Tibial nerve (tissue), 4 donors: ENCODE measurements around the gene RAB10. TPM values are rescaled to one million over a fixed set of nuclear protein-coding genes. Genes with fewer than 3 reads are reported as not detected.

Source experiments
- DNase-seq, 2 donors: peaks; one replicate each; pipeline ENCODE4 v3.0.0-alpha.2; 2019; ENCODE audit warnings: low spot score in 2 of 2
- H3K27ac ChIP-seq, 4 donors: fragments of 200-600 bp; sonication (generic) in 3 of 4; one replicate each; pipeline ENCODE4 v1.5.1; 2017 to 2019; ENCODE audit warnings: mild to moderate bottlenecking in 1 of 4
- H3K27me3 ChIP-seq, 2 donors: fragments of 200-600 bp; sonication (generic) in 1 of 2; one replicate each; pipeline versions ENCODE4 v1.5.1 to v1.6.0; 2017 to 2019
- H3K36me3 ChIP-seq, 3 donors: fragments of 200-600 bp; sonication (generic); one replicate each; pipeline ENCODE4 v1.5.1; 2018 to 2019
- H3K4me1 ChIP-seq, 4 donors: fragments of 200-600 bp; sonication (generic) in 3 of 4; one replicate each; pipeline ENCODE4 v1.5.1; 2017 to 2019
- H3K4me3 ChIP-seq, 4 donors: fragments of 200-600 bp; sonication (generic) in 3 of 4; one replicate each; pipeline ENCODE4 v1.5.1; 2017 to 2019; ENCODE audit warnings: mild to moderate bottlenecking in 1 of 4, moderate library complexity in 1 of 4
- H3K9me3 ChIP-seq, 4 donors: fragments of 200-600 bp; sonication (generic) in 3 of 4; one replicate each; pipeline ENCODE4 v1.5.1; 2017 to 2019
- CTCF ChIP-seq, 5 experiments: fragments of 200-600 bp in 3 of 5; fragments of 450-650 bp in 2 of 5; sonication (generic) in 3 of 5; IDR thresholded peaks; one replicate each; pipeline ENCODE4 v1.5.1; 2016 to 2019; ENCODE audit warnings: antibody characterized with exemption in 5 of 5, mild to moderate bottlenecking in 3 of 5, moderate library complexity in 2 of 5
- EP300 ChIP-seq, 2 donors: sonication (generic); formaldehyde crosslinking; IDR thresholded peaks; one replicate each; pipeline ENCODE4 v1.6.1; 2017; ENCODE audit warnings: antibody characterized with exemption in 2 of 2, mild to moderate bottlenecking in 1 of 2
- POLR2A ChIP-seq, 2 donors: fragments of 450-650 bp; IDR thresholded peaks; one replicate each; pipeline ENCODE4 v1.6.1; 2017; ENCODE audit warnings: antibody characterized with exemption in 2 of 2, mild to moderate bottlenecking in 2 of 2, moderate library complexity in 2 of 2
- WGBS, 2 donors: methylation state at CpG; one replicate each; pipeline ENCODE4 v1.1.5; 2018; 5-methylcytosine and 5-hydroxymethylcytosine counted together
- total RNA-seq, 4 donors: library from RNA; depleted of rRNA; stranded (reverse); fragments of >200 nt; gene quantifications; one replicate each; pipeline ENCODE4 v1.1.0, GENCODE V29; 2016

RAB10 gene
- total RNA-seq, 4 donors from 2014 or later = 133 to 196 (median 155) TPM

DNA sequence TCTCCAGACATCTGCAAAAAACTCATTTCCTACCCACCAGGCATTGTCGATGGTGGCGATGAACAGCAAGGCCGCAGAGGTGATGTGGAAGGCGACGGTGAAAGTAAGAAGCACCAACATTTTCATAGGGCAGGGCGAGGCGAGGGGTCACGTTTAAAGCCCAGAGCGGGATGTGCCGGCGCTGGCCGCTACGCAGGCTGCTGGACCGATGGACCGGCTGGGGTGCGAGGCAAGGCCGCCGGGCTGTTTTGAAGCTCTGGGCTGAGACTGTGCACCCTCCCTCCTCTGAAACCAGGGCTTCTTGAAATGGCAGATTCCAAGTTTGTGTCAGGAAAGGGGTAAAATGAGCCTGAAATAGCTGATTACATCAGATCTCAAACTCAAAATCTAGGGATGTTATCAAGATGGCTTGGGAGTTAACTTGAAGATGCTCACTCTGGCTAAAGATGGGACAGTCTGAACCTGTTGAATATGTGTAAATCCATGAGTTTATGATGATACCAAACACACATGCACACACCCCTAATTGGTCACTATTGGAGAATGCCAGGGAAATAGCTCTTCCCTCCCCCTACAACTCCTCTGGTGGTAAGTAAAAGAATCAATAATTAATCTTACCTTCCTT is 107.4 kb downstream of the RAB10 start:
- 90 to 92% methylated on average over 18 of the region's 18 CpGs for WGBS, 2 donors

GRCh38 chr2:26144031-26144430 is 110.1 kb downstream of the RAB10 start:
- DNase-seq = no peak
- Histone ChIP-seq H3K27me3 (no peaks in the 10 kb centered on the region), H3K4me1 (no peaks in the 10 kb centered on the region), H3K27ac (no peak overlapping the region), H3K36me3 (peaks cover 0 to 11% (median 0%) of the 10 kb centered on the region in 3 donors), H3K4me3 (no peak overlapping the region), H3K9me3 (no peaks in the 10 kb centered on the region)
- 50 to 56% methylated on average over 7 of the region's 7 CpGs for WGBS, 2 donors
- TF ChIP-seq CTCF (IDR thresholded peaks at IDR 0.05) (no peak), EP300 (IDR thresholded peaks at IDR 0.05) (no peak), POLR2A (IDR thresholded peaks at IDR 0.05) (no peak)

More for the DNA sequence above, 107.4 kb downstream of the RAB10 start:
- Histone ChIP-seq H3K27ac (no peak overlapping the region), H3K36me3 (peaks cover 0 to 16% (median 0%) of the 10 kb centered on the region in 3 donors), H3K9me3 (no peaks in the 10 kb centered on the region), H3K4me3 (no peak overlapping the region), H3K27me3 (no peaks in the 10 kb centered on the region), H3K4me1 (peaks cover 0 to 5% (median 0%) of the 10 kb centered on the region in 4 donors)
- DNase-seq = no peak
- no peak for TF ChIP-seq POLR2A (IDR thresholded peaks at IDR 0.05)
- TF ChIP-seq EP300 (IDR thresholded peaks at IDR 0.05) = no peak
- no peak for TF ChIP-seq CTCF (IDR thresholded peaks at IDR 0.05)

GRCh38 chr2:26144953-26145680 is 111.2 kb downstream of the RAB10 start:
- WGBS, 2 donors = 23 to 28% methylated on average over 11 of the region's 11 CpGs
- Histone ChIP-seq H3K4me1 (no peaks in the 10 kb centered on the region), H3K36me3 (peaks cover 0 to 11% (median 0%) of the 10 kb centered on the region in 3 donors), H3K27ac (no peak overlapping the region), H3K9me3 (no peaks in the 10 kb centered on the region), H3K4me3 (no peak overlapping the region), H3K27me3 (peaks cover 0 to 3% of the 10 kb centered on the region in 2 donors)
- TF ChIP-seq EP300 (IDR thresholded peaks at IDR 0.05) (no peak), POLR2A (IDR thresholded peaks at IDR 0.05) (no peak), CTCF (IDR thresholded peaks at IDR 0.05) (peak; percentile 56 to 85 (median 72))
- peak; percentile 38 to 65 for DNase-seq

DNA sequence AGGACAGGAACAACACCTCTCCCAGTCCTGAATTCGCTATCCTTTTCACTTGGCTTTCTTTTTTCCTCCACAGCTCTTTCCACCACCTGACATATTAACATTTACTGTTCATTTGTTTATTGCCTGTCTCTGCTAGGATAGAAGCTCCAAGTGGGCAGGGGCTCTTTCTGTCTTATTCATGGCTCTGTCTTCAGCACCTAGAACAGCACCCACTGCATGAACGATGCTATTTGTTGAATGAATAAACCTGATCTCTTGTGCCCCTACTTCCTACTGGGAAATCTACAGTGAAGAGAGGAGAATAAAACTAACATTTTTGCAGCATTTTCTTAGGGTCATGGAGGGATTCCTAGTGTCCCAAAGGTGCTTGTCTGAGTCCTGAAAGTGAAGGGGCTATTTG is 114.6 kb downstream of the RAB10 start:
- Histone ChIP-seq H3K9me3 (peaks cover 0 to 6% (median 0%) of the 10 kb centered on the region in 4 donors), H3K27ac (no peak overlapping the region), H3K27me3 (peaks cover 0 to 6% of the 10 kb centered on the region in 2 donors), H3K36me3 (no peaks in the 10 kb centered on the region), H3K4me1 (no peaks in the 10 kb centered on the region), H3K4me3 (no peak overlapping the region)
- DNase-seq = no peak
- TF ChIP-seq EP300 (IDR thresholded peaks at IDR 0.05) (no peak), POLR2A (IDR thresholded peaks at IDR 0.05) (no peak), CTCF (IDR thresholded peaks at IDR 0.05) (no peak)
- 35 to 38% methylated on average over 2 of the region's 2 CpGs for WGBS, 2 donors

- no peaks in the 10 kb centered on the region for H3K4me1 ChIP-seq
- H3K27ac ChIP-seq = no peak overlapping the region
- H3K4me3 ChIP-seq = no peak overlapping the region
- peaks cover 0 to 16% (median 2%) of the 10 kb centered on the region in 4 donors for H3K9me3 ChIP-seq
- WGBS, 2 donors = 80 to 84% methylated on average over 12 of the region's 12 CpGs
- no peak for TF ChIP-seq EP300 (IDR thresholded peaks at IDR 0.05)
- TF ChIP-seq POLR2A (IDR thresholded peaks at IDR 0.05) = no peak
- no peak for TF ChIP-seq CTCF (IDR thresholded peaks at IDR 0.05)
- H3K36me3 ChIP-seq = no peaks in the 10 kb centered on the region
- peaks cover 0 to 6% of the 10 kb centered on the region in 2 donors for H3K27me3 ChIP-seq
- DNase-seq = no peak
Measured at GRCh38 chr2:26150243-26150642, 116.4 kb downstream of the RAB10 start.
